ENCODE measurements around the gene HOXB9.

HOXB9 gene

DNA sequence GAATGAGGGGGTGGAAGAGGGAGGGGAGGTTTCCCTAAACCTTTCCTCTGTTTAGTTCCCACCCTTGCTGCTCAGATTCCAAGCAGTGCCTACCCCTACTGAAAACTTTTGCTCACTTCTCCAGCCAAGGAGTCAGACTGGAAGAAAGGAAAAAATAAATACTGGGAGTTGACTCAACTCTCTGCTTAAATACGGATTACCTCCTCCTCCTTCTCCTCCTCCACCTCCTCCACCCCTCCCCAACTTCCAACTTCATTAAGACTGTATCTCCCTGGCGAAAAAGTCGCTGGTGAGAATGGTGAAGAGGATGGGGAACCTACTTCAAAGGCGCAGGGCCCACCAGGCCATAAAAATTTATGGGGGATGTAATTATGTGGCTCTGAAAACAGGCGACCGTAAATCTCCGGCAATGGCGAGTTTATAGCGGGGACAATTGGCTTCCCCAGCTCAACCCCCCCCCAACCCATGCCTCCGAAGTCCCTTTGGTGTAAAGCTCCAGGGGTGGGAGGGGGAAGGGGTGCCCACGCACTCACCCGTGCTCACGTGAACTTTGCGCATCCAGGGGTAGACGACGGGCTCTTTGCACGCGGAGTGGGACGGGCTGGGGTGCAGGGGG is 48.7 kb downstream of the HOXB9 start:
- in situ Hi-C loops (cut with MboI; ENCODE audit: low pct_unique_long_range_greater_than_20kb, low sequenced_read_pairs), result no loop called here
- peak; percentile 48 for DNase-seq

DNA sequence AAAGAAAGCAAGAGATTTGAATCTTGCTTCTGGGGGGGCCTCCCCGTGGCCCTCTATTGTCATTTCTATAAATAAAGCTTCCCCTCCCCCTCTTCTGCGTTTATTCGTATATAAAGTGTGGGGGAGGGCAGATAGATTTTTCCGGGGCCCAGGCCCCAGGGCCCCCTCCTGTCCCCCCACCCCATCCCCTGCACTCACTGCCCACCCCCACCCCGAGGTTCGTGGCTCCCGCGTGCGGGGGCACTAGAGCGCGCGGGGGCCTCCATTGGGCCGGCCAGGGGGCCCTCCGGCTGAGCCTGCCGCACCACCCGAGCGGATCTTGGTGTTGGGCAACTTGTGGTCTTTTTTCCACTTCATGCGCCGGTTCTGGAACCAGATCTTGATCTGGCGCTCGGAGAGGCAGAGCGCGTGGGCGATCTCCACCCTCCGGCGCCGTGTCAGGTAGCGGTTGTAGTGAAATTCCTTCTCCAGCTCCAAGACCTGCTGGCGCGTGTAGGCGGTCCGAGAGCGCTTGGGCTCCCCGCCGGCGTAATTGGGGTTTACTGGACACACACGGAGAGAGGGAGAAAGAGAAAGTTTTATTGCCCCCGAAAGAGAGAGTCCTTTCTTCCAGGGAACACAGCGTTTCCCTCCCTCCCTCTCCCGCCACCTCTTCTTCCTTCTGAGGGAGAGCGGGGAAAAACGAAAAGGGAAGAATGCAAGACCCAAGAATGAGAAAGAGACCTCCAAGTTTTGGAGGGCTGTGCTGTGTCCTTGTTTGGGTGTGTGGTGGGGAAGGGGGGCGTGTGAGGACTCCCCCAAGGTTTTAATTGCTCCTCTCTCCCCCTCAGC is 49.5 kb downstream of the HOXB9 start:
- peak; percentile 50 for DNase-seq
- in situ Hi-C loops (cut with MboI; ENCODE audit: low pct_unique_long_range_greater_than_20kb, low sequenced_read_pairs), result no loop called here

DNA sequence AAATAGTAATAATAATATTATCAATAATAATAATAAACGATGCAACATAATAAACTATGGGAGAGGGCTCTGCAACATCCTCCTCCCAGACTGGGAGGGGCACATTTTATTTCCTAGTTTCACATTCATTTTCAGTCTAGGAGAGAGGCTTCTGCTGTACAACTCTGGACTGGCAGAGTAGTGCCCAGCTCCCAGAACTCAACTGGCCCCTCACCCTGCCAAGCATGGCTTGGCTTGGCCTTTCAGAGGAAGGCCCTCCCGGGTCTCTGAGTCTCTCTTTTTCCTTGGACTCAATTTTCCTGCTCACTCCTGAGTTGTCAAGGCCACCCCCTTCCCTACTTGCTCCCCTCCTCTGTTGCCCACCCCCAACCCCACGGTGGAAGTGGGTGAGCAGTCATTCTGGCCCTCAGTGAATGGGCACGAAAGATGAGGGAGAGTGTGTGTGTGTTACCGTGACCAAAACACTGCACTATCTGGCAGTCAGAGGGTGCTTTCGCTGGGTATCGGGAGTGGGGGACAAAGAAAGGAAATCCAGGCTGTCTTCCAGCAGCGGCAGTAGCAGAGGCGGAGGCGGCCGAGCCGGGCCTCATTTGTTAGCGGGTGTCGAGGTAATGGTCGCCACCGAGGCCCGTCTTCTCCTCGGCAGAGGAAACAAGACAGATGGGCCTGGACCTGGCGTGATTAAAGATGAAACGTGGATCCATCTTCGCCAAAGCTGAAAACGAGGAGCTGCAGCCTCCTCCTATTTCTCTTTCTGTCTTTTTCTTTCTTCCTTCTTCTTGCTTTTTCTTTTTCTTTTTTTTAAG is 50.3 kb downstream of the HOXB9 start:
- DNase-seq, result no peak
- in situ Hi-C loops (cut with MboI; ENCODE audit: low pct_unique_long_range_greater_than_20kb, low sequenced_read_pairs), result no loop called here

DNA sequence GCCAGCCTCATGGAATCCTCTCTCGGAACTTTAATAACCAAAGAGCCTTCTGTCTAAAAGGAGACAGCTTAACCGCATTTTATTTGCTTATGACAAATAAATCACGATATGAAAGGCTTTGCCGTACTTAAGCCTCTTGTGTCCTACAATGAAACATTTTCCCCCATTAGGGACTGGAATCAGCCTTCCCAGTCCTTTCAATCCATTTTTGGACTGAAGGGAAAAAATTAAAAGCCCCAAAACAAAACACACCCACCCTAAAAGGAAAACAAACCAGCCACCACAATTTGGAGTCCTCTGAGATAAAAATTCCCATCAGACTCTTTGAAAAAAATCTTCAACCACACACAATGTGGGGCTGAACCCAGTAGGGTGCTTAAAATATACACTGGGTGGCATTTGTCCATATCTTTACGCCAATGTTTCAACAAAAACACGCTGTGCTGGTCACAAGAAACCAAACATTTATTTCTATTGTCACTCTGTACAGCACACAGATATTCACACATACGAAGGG is 51.0 kb downstream of the HOXB9 start:
- no peak for DNase-seq

DNA sequence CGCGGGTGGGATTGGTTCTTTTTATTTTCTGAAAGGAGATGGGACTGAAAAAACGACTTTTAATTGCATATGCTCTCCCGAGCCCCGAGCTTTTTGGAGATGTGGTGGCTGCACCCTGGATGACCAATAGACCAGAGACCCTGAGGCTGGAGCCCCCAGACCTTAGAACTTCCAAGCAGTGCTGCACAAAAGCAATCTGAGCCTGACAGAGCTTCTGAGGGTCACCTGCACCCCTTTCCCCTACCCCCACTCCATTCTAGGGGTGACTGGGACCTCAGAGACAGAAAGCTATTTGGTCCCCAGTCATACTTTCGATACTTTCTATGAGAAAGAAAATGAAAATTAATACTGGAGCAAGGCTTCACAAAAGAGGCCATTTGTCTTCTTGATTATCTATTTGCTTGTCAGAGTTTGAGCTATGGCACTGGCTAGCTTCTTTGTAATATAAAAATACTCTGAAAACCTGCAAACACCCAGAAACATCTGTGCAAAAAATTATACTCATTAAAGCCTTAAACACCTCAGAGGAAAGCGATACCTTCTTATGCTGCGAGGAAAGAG is 51.6 kb downstream of the HOXB9 start:
- in situ Hi-C loops (cut with MboI; ENCODE audit: low pct_unique_long_range_greater_than_20kb, low sequenced_read_pairs), result no loop called here
- no peak for DNase-seq

More for the DNA sequence above, 51.0 kb downstream of the HOXB9 start:
- in situ Hi-C loops (cut with MboI; ENCODE audit: low pct_unique_long_range_greater_than_20kb, low sequenced_read_pairs), result no loop called here

DNA sequence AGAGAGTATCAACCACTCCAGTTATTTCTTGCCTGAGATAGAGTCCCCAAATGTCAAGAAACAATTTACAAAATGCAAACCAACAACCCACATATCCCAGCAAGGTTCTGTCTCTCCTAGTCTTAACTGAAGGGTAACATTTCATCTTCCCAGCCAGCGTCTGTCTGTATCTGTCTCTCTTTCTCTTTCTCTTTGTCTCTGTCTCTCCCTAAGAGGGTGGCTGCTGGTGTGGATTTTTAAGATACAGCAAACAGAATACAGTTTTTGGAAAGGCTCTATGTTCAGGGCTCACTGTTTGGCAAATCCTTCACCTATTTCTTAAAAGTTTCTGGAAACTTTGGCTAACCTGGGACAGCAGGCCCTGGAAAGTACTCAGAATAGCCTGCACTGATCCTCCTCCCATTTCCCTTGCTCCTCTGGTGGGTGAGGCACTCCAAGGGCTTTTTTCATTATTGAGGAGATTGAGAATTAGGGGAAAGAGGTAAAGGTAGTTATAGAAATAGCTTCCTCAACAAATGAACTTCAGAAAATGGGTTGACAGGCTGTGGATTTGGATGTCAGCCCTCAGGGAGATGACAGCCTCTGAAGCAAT is 54.2 kb downstream of the HOXB9 start:
- no peak for DNase-seq
- in situ Hi-C loops (cut with MboI; ENCODE audit: low pct_unique_long_range_greater_than_20kb, low sequenced_read_pairs), result no loop called here

All from KBM-7 (cell line).